Raji (cell line): ENCODE results near the gene RWDD1.
A peak's percentile ranks its signal among the peaks of the same experiment; 100 is the strongest.

Source experiments
- POLR2A ChIP-seq: IDR thresholded peaks from 2 replicates; pipeline ENCODE4 v1.6.1; 2011; ENCODE audit warnings: low read depth, low read length, control low read depth; ENCODE audit not compliant: insufficient read depth

Gene RWDD1

DNA sequence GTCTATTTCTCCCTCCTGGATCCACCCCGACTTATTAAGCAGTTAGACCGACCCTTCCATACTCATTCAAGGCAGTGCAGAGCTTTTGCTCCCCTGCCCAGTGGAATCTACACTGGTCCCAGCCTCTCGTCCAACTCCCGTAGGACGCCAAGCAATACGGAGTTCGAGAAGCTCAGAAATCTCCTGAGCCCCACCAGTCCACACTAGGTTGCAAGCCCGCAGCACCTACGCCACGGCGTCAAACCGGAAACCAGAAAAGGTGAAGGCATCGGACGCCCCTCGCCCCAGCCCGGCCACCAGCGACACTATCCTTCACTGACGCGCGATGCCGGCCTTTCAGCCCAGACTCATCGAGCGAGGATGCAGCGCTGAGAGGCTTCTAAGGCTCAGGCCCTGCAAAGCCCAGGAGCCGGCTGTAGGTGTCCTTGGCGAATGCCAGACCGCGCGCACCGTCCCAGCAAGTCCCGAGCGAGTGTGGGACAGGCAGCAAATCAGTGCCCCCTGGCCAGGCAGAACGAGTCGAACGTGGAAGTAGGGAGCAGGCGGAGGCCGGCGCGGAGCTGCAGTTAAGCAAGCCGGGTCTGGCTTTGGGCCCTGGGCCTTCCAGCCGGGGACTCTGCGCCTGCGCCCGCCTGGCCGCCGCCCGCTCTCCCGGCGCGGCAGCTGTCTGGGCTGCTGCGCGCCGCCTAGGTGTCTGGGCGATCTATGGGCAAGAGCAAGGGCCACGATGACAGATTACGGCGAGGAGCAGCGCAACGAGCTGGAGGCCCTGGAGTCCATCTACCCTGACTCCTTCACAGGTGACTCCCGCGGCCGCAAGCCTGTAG, at the start of gene RWDD1:
RWDD1 (plus strand) TSS at position 649 of the 827 bp plus-strand sequence; CDS start at position 728, 79 bp downstream.
- TF ChIP-seq POLR2A, result peak; percentile 82

- no peak for TF ChIP-seq POLR2A
Observed at GRCh38 chr6:116522896-116523295, 48.4 kb upstream of the RWDD1 start.

DNA sequence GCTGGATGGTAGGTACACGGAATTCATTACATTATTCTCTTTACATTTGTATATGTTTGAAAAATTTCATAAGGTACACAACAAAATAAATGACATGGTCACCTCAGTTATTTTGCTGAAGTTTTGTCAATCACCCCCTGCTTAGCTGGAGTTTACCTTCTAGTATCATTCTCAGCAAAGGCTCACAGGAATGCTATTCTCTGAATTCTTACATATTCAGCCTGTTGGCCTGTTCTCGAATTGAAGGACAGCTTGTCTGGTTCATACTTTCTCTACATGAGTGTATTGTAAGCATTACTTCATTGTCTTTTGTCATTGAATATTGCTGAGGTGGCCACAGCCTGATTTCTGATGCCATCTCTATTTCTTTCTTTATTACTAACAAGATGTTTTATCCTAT, 47.1 kb upstream of the RWDD1 start:
- no peak for TF ChIP-seq POLR2A

DNA sequence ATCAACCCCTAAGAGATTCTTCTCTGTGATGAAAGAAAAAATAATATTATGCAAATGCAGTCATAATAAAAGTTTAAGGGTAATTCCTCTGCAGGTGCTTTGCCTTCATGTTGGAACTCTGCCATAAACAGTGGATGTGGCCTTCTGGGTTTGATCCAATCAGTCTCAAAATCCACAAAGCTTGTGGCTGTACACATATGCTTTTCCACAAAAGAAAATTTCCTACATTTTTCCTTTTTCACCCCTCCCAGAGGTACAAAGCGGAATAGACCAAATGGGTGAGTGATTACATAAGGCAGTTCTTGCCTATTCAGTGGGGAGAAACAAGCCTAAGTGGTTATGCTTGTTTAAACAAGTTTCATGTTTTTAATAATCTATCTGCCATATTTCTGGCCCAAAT, 43.2 kb upstream of the RWDD1 start:
- no peak for TF ChIP-seq POLR2A

DNA sequence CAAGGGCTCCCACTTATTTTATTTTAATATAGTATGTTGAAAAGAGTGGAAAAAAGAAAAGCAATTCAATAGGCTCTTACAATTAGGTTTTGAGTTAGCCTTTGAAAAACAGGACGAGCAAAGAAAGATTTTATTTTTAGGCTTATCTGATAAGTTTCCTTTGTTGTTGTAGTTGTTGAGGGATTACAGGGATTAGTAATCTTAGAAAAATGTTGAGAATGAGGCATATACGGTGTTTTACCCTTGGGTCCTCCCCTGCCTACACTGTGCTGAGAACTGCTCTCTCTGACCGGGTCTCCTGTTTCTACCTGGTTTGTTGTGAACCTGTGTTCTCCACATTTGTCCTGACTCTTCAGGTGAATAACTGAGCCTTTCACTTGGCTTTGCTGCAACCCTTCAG, 42.5 kb upstream of the RWDD1 start:
- no peak for TF ChIP-seq POLR2A

- no peak for TF ChIP-seq POLR2A
Observed at GRCh38 chr6:116529466-116530290, 41.6 kb upstream of the RWDD1 start.

GRCh38 chr6:116530436-116530835, 40.9 kb upstream of the RWDD1 start:
- no peak for TF ChIP-seq POLR2A

DNA sequence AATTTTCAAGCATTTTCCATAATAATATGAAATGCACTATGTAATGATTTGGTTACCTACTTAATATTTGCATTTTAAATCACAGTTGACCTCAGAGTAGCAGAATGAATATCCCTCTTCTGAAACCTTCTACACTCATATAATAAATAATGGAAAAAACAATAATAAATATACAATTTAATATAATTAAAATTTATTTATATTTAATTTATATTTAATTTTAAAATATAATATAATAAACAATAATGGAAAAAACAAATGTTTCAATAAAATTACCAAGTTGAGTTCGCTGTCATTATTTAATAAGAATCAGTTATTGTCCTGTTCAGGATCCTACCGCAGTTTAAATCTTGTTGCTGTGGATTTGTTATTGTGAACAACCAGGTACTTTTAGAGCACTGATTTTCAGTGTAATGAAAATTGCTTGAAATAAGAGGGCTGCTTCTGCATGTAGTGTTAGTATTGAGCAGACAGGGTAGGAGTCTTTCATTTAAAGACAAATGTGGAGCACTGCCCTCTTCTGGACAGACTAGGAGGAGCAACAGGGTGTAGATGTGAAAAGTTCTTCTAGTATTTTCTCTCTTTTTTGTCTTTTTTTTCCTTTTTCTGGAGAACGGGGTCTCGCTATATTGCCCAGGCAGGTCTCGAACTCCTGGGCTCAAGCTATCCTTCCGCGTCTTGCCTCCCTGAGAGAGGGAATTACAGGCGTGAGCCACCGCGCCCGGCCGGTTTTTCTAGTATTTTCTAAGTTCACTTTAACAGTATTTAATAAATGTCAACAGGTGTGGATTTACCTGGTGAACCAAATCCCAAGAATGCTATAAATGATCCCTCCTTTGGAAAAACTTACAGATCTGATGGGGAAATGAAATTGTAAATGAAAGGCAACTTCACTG, 39.4 kb upstream of the RWDD1 start:
- TF ChIP-seq POLR2A, result no peak

GRCh38 chr6:116533233-116533957, 37.9 kb upstream of the RWDD1 start:
- no peak for TF ChIP-seq POLR2A

DNA sequence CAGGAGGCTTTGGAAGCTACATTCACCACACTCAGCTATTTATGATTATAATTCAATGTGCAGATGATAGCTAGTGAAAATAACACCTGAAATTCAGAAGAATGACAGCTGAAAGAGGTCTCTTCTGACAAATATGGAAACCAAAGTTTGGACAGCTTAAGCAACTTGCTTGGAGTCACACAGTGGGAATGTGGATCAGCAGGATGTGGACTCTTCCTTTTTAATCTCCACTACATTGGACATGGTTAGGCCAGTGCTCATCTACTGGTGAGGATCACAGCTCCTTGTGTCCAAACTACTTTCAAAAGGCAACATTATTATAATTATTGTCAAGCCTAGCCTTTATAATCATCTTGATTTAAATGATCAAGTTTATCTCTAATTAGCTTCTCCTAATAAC, 36.2 kb upstream of the RWDD1 start:
- no peak for TF ChIP-seq POLR2A

- TF ChIP-seq POLR2A, result no peak
Observed at GRCh38 chr6:116536216-116536621, 35.1 kb upstream of the RWDD1 start.

GRCh38 chr6:116542426-116542825, 28.9 kb upstream of the RWDD1 start:
- TF ChIP-seq POLR2A, result no peak

- no peak for TF ChIP-seq POLR2A
Observed at GRCh38 chr6:116543149-116543548, 28.2 kb upstream of the RWDD1 start.

GRCh38 chr6:116545651-116546050, 25.7 kb upstream of the RWDD1 start, which contains the start of gene TRAPPC3L:
Gene TRAPPC3L, minus strand, starts transcription at chr6:116545684. Its CDS starts 170 bp downstream, at chr6:116545514.
- TF ChIP-seq POLR2A, result no peak

- TF ChIP-seq POLR2A, result no peak
Observed at GRCh38 chr6:116547358-116547757, 23.9 kb upstream of the RWDD1 start.

DNA sequence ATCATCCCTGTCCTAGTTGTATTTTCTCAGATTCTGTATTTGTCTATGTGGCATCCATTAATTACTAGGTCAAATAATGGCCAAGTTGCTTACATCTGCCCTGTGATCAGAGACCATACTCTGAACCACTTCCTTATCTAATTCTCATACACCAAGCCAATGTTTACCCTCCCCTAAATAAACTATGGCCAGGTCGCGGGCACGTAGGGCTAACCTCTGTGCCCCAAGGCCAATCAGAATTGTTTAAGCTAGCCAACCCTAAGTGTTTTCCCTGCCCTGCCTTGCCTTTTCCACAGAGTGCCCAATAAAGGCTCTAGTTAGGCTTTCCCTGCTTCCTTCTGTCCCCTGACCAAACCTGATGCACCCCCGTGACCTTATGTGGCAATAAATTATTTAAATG, 20.5 kb upstream of the RWDD1 start:
- no peak for TF ChIP-seq POLR2A
